Iris pigment epithelial cell (primary cell): ENCODE data around the gene CNST.
"Not testable (repeated sequence)": the region's sequence is repeated elsewhere in the genome, so short reads cannot be mapped to it uniquely, and the experiment has no call there.

Experiments used
- DNase-seq: peaks from one replicate; pipeline ENCODE4 v3.0.0-alpha.2; 2011; ENCODE audit warnings: low read depth

Gene CNST

GRCh38 chr1:246554201-246554600, 12.1 kb upstream of the CNST start:
- DNase-seq: no peak

GRCh38 chr1:246558041-246558440, 8.2 kb upstream of the CNST start:
- no peak for DNase-seq

GRCh38 chr1:246559310-246559709, 6.9 kb upstream of the CNST start:
- DNase-seq: no peak

GRCh38 chr1:246560833-246561232, 5.4 kb upstream of the CNST start:
- not testable (repeated sequence) for DNase-seq

- DNase-seq: no peak
These were observed 1.2 kb upstream of the CNST start for GRCh38 chr1:246564839-246565750.

- peak; percentile 77 for DNase-seq
These were observed 517 bp upstream of the CNST start for GRCh38 chr1:246565751-246566127.

GRCh38 chr1:246566813-246567645, 773 bp downstream of the CNST start:
- peak; percentile 89 for DNase-seq

GRCh38 chr1:246567646-246568235, 1.5 kb downstream of the CNST start:
- DNase-seq: no peak

- peak; percentile 54 for DNase-seq
These were observed 3.3 kb downstream of the CNST start for GRCh38 chr1:246569248-246570238.

GRCh38 chr1:246571309-246571708, 5.1 kb downstream of the CNST start:
- DNase-seq: not testable (repeated sequence)

- no peak for DNase-seq
These were observed 5.7 kb downstream of the CNST start for GRCh38 chr1:246571953-246572352.

GRCh38 chr1:246572785-246573184, 6.5 kb downstream of the CNST start:
- no peak for DNase-seq

- no peak for DNase-seq
These were observed 7.2 kb downstream of the CNST start for GRCh38 chr1:246573491-246573890.

- DNase-seq: no peak
These were observed 10.4 kb downstream of the CNST start for GRCh38 chr1:246576709-246577032.

- no peak for DNase-seq
These were observed 10.9 kb downstream of the CNST start for GRCh38 chr1:246577082-246577719.

GRCh38 chr1:246577720-246578106, 11.5 kb downstream of the CNST start:
- DNase-seq: no peak

GRCh38 chr1:246579818-246580217, 13.6 kb downstream of the CNST start:
- no peak for DNase-seq

GRCh38 chr1:246580497-246581370, 14.5 kb downstream of the CNST start:
- DNase-seq: no peak

- no peak for DNase-seq
These were observed 16.2 kb downstream of the CNST start for GRCh38 chr1:246582301-246583055.
